Upper lobe of left lung (tissue), 6 donors: ENCODE results near the gene PDK2. TPM values are rescaled to one million over a fixed set of nuclear protein-coding genes. Genes with fewer than 3 reads are reported as not detected.
A peak's percentile ranks its signal among the peaks of the same experiment; 100 is the strongest.

ENCODE experiments used
- ATAC-seq, 2 donors: fragments of 200-7000 bp; cut with Tn5 transposase; one replicate each; pipeline ENCODE4 v1.9.1; 2022; ENCODE audit warnings: mild to moderate bottlenecking in 2 of 2, moderate library complexity in 2 of 2; ENCODE audit not compliant: low FRiP score in 2 of 2
- DNase-seq, 2 donors: peaks; one replicate each; pipeline ENCODE4 v3.0.0-alpha.2; 2019 to 2020
- H3K27ac ChIP-seq, 4 donors: fragments of 200-600 bp; sonication (generic); one replicate each; pipeline ENCODE4 v1.5.1; 2016 to 2019
- H3K27me3 ChIP-seq, 4 donors: fragments of 200-600 bp; sonication (generic); one replicate each; pipeline ENCODE4 v1.5.1; 2017 to 2019
- H3K36me3 ChIP-seq, 4 donors: fragments of 200-600 bp; sonication (generic); one replicate each; pipeline ENCODE4 v1.5.1; 2016 to 2019
- H3K4me1 ChIP-seq, 4 donors: fragments of 200-600 bp; sonication (generic); one replicate each; pipeline ENCODE4 v1.5.1; 2018 to 2019
- H3K4me3 ChIP-seq, 4 donors: fragments of 200-600 bp; sonication (generic); one replicate each; pipeline ENCODE4 v1.5.1; 2017 to 2019; ENCODE audit warnings: mild to moderate bottlenecking in 2 of 4, moderate library complexity in 1 of 4
- H3K9me3 ChIP-seq, 4 donors: fragments of 200-600 bp; sonication (generic); one replicate each; pipeline ENCODE4 v1.5.1; 2018 to 2019
- EP300 ChIP-seq, 4 donors: sonication (generic); formaldehyde crosslinking; IDR thresholded peaks; one replicate each; pipeline ENCODE4 v1.5.1; 2017; ENCODE audit warnings: antibody characterized with exemption in 4 of 4, control low read depth in 2 of 4
- POLR2A ChIP-seq, 4 donors: fragments of 450-650 bp; IDR thresholded peaks; one replicate each; pipeline ENCODE4 v1.5.1; 2016 to 2017; ENCODE audit warnings: antibody characterized with exemption in 4 of 4, mild to moderate bottlenecking in 2 of 4
- POLR2AphosphoS5 ChIP-seq, 2 donors: sonication (generic); formaldehyde crosslinking; IDR thresholded peaks; one replicate each; pipeline ENCODE4 v1.5.1; 2017; ENCODE audit warnings: antibody characterized with exemption in 2 of 2
- WGBS, 2 donors: methylation state at CpG; one replicate each; pipeline ENCODE4 v1.1.5; 2017 to 2018; 5-methylcytosine and 5-hydroxymethylcytosine counted together
- total RNA-seq, 6 donors: library from RNA; depleted of rRNA in 4 of 6; stranded (reverse); fragments of >200 nt in 4 of 6; gene quantifications; one replicate each; pipeline versions ENCODE4 v1.1.0 to v1.2.1, GENCODE V29; 2016 to 2021
- TF ChIP-seq, protein P1 (sequence below), 6 experiments: fragments of 450-650 bp in 4 of 6; fragments of 200-600 bp in 2 of 6; sonication (generic) in 2 of 6; IDR thresholded peaks; one replicate each; pipeline ENCODE4 v1.5.1; 2016 to 2019; ENCODE audit warnings: antibody characterized with exemption in 6 of 6
- donor health status: DM: no; HTN: no; CAD: no; lungs with moderate emphysema.
- donor health status: DM: no; HTN: yes; CAD: no; lungs with severe emphysema.

The PDK2 gene
- total RNA-seq, 6 donors from 2014 or later, result 15.7 to 80.7 (median 34.9) TPM

DNA sequence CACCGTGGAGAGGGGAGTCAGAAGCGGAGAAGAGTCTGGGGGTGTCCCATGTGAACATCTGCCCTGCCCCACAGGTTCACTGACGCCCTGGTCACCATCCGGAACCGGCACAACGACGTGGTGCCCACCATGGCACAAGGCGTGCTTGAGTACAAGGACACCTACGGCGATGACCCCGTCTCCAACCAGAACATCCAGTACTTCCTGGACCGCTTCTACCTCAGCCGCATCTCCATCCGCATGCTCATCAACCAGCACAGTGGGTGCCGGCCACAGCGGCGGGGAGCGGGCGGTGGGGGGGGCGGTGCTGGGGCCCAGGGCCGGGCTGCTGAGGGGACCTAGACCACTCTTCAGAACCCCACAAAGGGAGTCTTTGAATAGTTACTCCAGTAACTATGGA lies 10.7 kb downstream of the PDK2 start:
- WGBS, 2 donors, result 90 to 91% methylated on average over 21 of the region's 21 CpGs
- H3K9me3 ChIP-seq, result no peaks in the 10 kb centered on the region
- peaks cover 5 to 23% (median 17%) of the 10 kb centered on the region in 4 donors for H3K4me1 ChIP-seq
- TF ChIP-seq POLR2AphosphoS5 (IDR thresholded peaks at IDR 0.05), result no peak
- TF ChIP-seq, protein P1, sequence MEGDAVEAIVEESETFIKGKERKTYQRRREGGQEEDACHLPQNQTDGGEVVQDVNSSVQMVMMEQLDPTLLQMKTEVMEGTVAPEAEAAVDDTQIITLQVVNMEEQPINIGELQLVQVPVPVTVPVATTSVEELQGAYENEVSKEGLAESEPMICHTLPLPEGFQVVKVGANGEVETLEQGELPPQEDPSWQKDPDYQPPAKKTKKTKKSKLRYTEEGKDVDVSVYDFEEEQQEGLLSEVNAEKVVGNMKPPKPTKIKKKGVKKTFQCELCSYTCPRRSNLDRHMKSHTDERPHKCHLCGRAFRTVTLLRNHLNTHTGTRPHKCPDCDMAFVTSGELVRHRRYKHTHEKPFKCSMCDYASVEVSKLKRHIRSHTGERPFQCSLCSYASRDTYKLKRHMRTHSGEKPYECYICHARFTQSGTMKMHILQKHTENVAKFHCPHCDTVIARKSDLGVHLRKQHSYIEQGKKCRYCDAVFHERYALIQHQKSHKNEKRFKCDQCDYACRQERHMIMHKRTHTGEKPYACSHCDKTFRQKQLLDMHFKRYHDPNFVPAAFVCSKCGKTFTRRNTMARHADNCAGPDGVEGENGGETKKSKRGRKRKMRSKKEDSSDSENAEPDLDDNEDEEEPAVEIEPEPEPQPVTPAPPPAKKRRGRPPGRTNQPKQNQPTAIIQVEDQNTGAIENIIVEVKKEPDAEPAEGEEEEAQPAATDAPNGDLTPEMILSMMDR (IDR thresholded peaks at IDR 0.05), result no peak
- no peak overlapping the region for H3K27ac ChIP-seq
- no peak overlapping the region for H3K4me3 ChIP-seq
- no peaks in the 10 kb centered on the region for H3K27me3 ChIP-seq
- H3K36me3 ChIP-seq, result peaks cover 9 to 61% (median 31%) of the 10 kb centered on the region in 4 donors
- ATAC-seq (no peak), DNase-seq (peak in 1 of 2 donors; percentile 64)

- H3K27me3 ChIP-seq, result no peaks in the 10 kb centered on the region
- peaks cover 9 to 58% (median 31%) of the 10 kb centered on the region in 4 donors for H3K36me3 ChIP-seq
- no peaks in the 10 kb centered on the region for H3K9me3 ChIP-seq
- ATAC-seq (no peak), DNase-seq (no peak)
- TF ChIP-seq, protein P1 (IDR thresholded peaks at IDR 0.05), result no peak
- TF ChIP-seq POLR2A (IDR thresholded peaks at IDR 0.05) (no peak), EP300 (IDR thresholded peaks at IDR 0.05) (no peak), POLR2AphosphoS5 (IDR thresholded peaks at IDR 0.05) (no peak)
- no peak overlapping the region for H3K4me3 ChIP-seq
- no peak overlapping the region for H3K27ac ChIP-seq
- H3K4me1 ChIP-seq, result peaks cover 5 to 21% (median 16%) of the 10 kb centered on the region in 4 donors
- 78 to 84% methylated on average over 8 to 12 of the region's 13 CpGs for WGBS, 2 donors
These were observed 11.4 kb downstream of the PDK2 start for GRCh38 chr17:50106393-50107131.

DNA sequence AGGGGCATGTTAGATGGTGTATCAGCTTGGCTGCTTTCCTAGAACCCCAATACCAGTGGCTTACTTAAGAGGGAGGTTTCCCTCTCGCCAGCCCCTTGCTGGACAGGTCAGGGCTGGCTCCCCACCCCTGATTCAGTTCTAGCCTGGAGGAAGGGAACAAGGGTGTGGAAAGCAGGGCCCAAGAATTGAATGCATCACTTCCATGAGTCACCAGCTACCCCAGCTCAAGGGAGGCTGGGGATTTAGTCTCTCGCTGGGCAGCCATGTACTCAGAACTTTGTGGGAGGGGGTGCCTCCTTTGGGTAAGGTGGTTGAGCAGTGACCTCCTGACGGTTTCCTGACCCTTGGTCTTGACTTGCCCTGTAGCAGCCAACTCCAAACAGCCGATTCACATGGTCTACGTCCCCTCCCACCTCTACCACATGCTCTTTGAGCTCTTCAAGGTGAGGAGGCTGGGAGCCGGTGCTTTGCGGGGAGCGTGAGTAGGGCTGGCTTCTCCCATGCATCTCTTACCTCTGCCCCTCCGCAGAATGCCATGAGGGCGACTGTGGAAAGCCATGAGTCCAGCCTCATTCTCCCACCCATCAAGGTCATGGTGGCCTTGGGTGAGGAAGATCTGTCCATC lies 12.8 kb downstream of the PDK2 start:
- H3K36me3 ChIP-seq, result peaks cover 9 to 58% (median 31%) of the 10 kb centered on the region in 4 donors
- H3K27ac ChIP-seq, result no peak overlapping the region
- no peaks in the 10 kb centered on the region for H3K27me3 ChIP-seq
- H3K4me3 ChIP-seq, result no peak overlapping the region
- H3K9me3 ChIP-seq, result no peaks in the 10 kb centered on the region
- ATAC-seq, result no peak
- WGBS, 2 donors, result 86 to 91% methylated on average over 7 to 10 of the region's 10 CpGs
- DNase-seq, result no peak
- TF ChIP-seq, protein P1 (IDR thresholded peaks at IDR 0.05), result no peak
- no peak for TF ChIP-seq POLR2A (IDR thresholded peaks at IDR 0.05)
- TF ChIP-seq POLR2AphosphoS5 (IDR thresholded peaks at IDR 0.05), result no peak
- no peak for TF ChIP-seq EP300 (IDR thresholded peaks at IDR 0.05)
- peaks cover 9 to 21% (median 17%) of the 10 kb centered on the region in 4 donors for H3K4me1 ChIP-seq

- no peak overlapping the region for H3K4me3 ChIP-seq
- H3K9me3 ChIP-seq, result no peaks in the 10 kb centered on the region
- ATAC-seq (no peak), DNase-seq (no peak)
- H3K27me3 ChIP-seq, result no peaks in the 10 kb centered on the region
- no peak overlapping the region for H3K27ac ChIP-seq
- no peak for TF ChIP-seq EP300 (IDR thresholded peaks at IDR 0.05)
- peaks cover 9 to 21% (median 16%) of the 10 kb centered on the region in 4 donors for H3K4me1 ChIP-seq
- peaks cover 9 to 58% (median 31%) of the 10 kb centered on the region in 4 donors for H3K36me3 ChIP-seq
- WGBS, 2 donors, result 78 to 86% methylated on average over 8 to 9 of the region's 9 CpGs
These were observed 13.4 kb downstream of the PDK2 start for GRCh38 chr17:50108556-50108955.

DNA sequence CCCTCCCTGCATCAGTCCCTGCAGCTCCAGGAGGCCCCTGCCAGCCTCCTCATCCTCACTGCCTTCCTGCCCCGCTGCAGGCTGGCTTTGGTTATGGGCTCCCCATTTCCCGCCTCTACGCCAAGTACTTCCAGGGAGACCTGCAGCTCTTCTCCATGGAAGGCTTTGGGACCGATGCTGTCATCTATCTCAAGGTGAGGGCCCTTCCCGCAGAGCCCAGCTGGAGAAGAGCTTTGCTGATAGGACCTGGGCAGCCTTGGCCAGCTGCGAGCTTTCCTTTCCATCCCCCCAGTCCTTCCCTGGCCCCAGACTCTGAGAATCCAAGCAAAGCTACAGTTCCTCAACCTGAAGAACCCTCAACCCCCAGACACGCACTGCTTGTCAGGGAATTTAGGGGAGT lies 14.1 kb downstream of the PDK2 start:
- no peaks in the 10 kb centered on the region for H3K9me3 ChIP-seq
- WGBS, 2 donors, result 84 to 96% methylated on average over 7 of the region's 7 CpGs
- DNase-seq (no peak), ATAC-seq (no peak)
- TF ChIP-seq POLR2A (IDR thresholded peaks at IDR 0.05) (no peak), POLR2AphosphoS5 (IDR thresholded peaks at IDR 0.05) (no peak), EP300 (IDR thresholded peaks at IDR 0.05) (no peak)
- TF ChIP-seq, protein P1 (IDR thresholded peaks at IDR 0.05), result no peak
- H3K27ac ChIP-seq, result no peak overlapping the region
- no peak overlapping the region for H3K4me3 ChIP-seq
- peaks cover 9 to 21% (median 16%) of the 10 kb centered on the region in 4 donors for H3K4me1 ChIP-seq
- peaks cover 9 to 58% (median 31%) of the 10 kb centered on the region in 4 donors for H3K36me3 ChIP-seq
- no peaks in the 10 kb centered on the region for H3K27me3 ChIP-seq
